HepG2 (cell line): ENCODE data around the gene DDX54. TPM values are rescaled to one million over a fixed set of nuclear protein-coding genes. Genes with fewer than 3 reads are reported as not detected.

Experiments
- CREB1 ChIP-seq, 2 experiments: fragments of 450-650 bp in 1 of 2; IDR thresholded peaks; 2 replicates each; pipeline ENCODE4 v1.6.1; 2016 to 2017; ENCODE audit warnings: control low read depth in 1 of 2, mild to moderate bottlenecking in 1 of 2, missing compliant biosample characterization in 1 of 2, missing genetic modification characterization in 1 of 2
- ELK4 ChIP-seq: sonication (generic); formaldehyde crosslinking; IDR thresholded peaks from 2 replicates; pipeline ENCODE4 v1.9.0; 2021; ENCODE audit warnings: missing genetic modification reagents, borderline replicate concordance
- PRDM15 ChIP-seq: sonication (generic); formaldehyde crosslinking; IDR thresholded peaks from 2 replicates; pipeline ENCODE4 v1.4.0; 2020; ENCODE audit warnings: missing genetic modification reagents
- RFX3 ChIP-seq: IDR thresholded peaks from 2 replicates; pipeline ENCODE4 v1.6.1; 2016; ENCODE audit warnings: missing biosample characterization, missing genetic modification reagents
- TBX3 ChIP-seq: fragments of 450-650 bp; IDR thresholded peaks from 2 replicates; pipeline ENCODE4 v1.6.1; 2017; ENCODE audit warnings: antibody characterized with exemption, mild to moderate bottlenecking, inconsistent platforms, borderline replicate concordance
- TEAD2 ChIP-seq: sonication (generic); formaldehyde crosslinking; IDR thresholded peaks from 2 replicates; pipeline ENCODE4 v1.9.0; 2021; ENCODE audit warnings: missing genetic modification reagents
- ZBTB46 ChIP-seq: sonication (generic); formaldehyde crosslinking; IDR thresholded peaks from 2 replicates; pipeline ENCODE4 v1.4.0; 2020; ENCODE audit warnings: mild to moderate bottlenecking, missing genetic modification reagents, borderline replicate concordance
- ZNF337 ChIP-seq: sonication (generic); formaldehyde crosslinking; IDR thresholded peaks from 2 replicates; pipeline ENCODE4 v1.5.1; 2020; ENCODE audit warnings: missing genetic modification reagents, low read depth, mild to moderate bottlenecking, borderline replicate concordance
- ZNF605 ChIP-seq: sonication (generic); formaldehyde crosslinking; IDR thresholded peaks from 2 replicates; pipeline ENCODE4 v1.8.0; 2022; ENCODE audit warnings: mild to moderate bottlenecking, missing genetic modification reagents
- ZNF891 ChIP-seq: sonication (generic); formaldehyde crosslinking; IDR thresholded peaks from 2 replicates; pipeline ENCODE4 v1.5.0; 2020; ENCODE audit warnings: mild to moderate bottlenecking, missing genetic modification reagents
- polyA plus RNA-seq, 8 experiments: library from polyadenylated mRNA; depleted of rRNA in 3 of 8; stranded (reverse) in 7 of 8; unstranded in 1 of 8; fragments of >200 nt; fragmentation: Illumina TruSeq in 4 of 8; extraction: Trizol in 4 of 8; gene quantifications; 2 replicates each; pipeline versions ENCODE4 v1.2.1 to v1.2.3, GENCODE V29; 2011 to 2016; ENCODE audit warnings: low read depth in 4 of 8, missing spikeins in 1 of 8, mixed read lengths in 1 of 8; ENCODE audit not compliant: insufficient read depth in 1 of 8
- total RNA-seq, 5 experiments: library from RNA; depleted of rRNA; stranded (reverse); fragments of >200 nt; fragmentation: Illumina TruSeq; extraction: Trizol; gene quantifications; 2 replicates each; pipeline ENCODE4 v1.2.3, GENCODE V29; 2016; ENCODE audit warnings: low read depth in 1 of 5
- TF ChIP-seq, protein P1 (sequence below): sonication (generic); formaldehyde crosslinking; IDR thresholded peaks from 2 replicates; pipeline ENCODE4 v1.5.0; 2020; ENCODE audit warnings: mild to moderate bottlenecking, missing genetic modification reagents
- TF ChIP-seq, protein P2 (sequence below): sonication (generic); formaldehyde crosslinking; IDR thresholded peaks from 2 replicates; pipeline ENCODE4 v1.5.0; 2020; ENCODE audit warnings: missing genetic modification reagents, mild to moderate bottlenecking, borderline replicate concordance
- TF ChIP-seq, protein P3 (sequence below): sonication (generic); formaldehyde crosslinking; IDR thresholded peaks from 2 replicates; pipeline ENCODE4 v1.5.0; 2020; ENCODE audit warnings: missing genetic modification reagents

The DDX54 gene
- total and polyA plus RNA-seq, 2 of the 13 experiments (the other 11 are each of a cell fraction or from before 2014, with no cell fraction given), result 59.7 to 61.1 TPM

DNA sequence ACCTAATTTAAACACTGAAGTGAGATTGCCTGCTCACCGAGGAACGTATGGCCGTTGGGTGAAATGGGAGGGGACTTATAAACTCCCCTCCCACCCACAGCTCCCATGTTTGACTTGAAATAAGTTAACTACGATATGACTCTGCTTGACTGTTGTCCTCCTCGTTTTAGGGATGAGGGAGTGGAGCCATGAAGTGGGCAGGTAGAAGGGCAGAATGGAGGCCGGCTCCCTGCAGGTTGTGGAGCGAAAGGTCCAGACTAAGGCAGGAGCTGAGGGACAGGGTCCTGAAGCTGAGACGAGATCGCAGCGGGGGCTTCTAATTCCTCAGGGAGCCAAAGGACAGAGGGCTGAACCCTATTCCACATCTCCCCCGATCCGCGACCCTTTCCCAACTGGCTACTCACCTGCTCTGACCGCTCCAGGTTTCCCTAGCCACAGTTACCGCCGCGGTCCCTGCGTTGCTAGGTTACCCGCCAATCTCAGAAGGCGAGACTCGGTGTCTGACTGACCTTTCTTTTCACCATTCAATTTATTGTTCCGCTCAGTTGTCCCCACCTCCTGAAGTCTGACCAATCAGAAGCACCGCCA is 35.4 kb upstream of the DDX54 start (continued):
- TF ChIP-seq ELK4 (CRISPR knock-in tag) (no peak), ZNF337 (no peak), PRDM15 (peak; percentile 79; the same call in 1 of the 2 replicates), ZNF605 (CRISPR knock-in tag) (no peak), ZBTB46 (no peak), CREB1 (IDR thresholded peaks at IDR 0.05) (no peak), CREB1 (CRISPR knock-in tag; IDR thresholded peaks at IDR 0.05) (0 out of 2 replicates have a peak, but pooled peaks have one; percentile 46), ZNF891 (CRISPR knock-in tag) (peak; percentile 63), TEAD2 (CRISPR knock-in tag) (0 out of 2 replicates have a peak, but pooled peaks have one; percentile 41), RFX3 (CRISPR knock-in tag) (peak; percentile 82), TBX3 (0 out of 2 replicates have a peak, but pooled peaks have one; percentile 50)
- TF ChIP-seq, protein P1, sequence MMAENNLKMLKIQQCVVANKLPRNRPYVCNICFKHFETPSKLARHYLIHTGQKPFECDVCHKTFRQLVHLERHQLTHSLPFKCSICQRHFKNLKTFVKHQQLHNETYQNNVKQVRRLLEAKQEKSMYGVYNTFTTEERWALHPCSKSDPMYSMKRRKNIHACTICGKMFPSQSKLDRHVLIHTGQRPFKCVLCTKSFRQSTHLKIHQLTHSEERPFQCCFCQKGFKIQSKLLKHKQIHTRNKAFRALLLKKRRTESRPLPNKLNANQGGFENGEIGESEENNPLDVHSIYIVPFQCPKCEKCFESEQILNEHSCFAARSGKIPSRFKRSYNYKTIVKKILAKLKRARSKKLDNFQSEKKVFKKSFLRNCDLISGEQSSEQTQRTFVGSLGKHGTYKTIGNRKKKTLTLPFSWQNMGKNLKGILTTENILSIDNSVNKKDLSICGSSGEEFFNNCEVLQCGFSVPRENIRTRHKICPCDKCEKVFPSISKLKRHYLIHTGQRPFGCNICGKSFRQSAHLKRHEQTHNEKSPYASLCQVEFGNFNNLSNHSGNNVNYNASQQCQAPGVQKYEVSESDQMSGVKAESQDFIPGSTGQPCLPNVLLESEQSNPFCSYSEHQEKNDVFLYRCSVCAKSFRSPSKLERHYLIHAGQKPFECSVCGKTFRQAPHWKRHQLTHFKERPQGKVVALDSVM (CRISPR knock-in tag), result 0 out of 2 replicates have a peak, but pooled peaks have one; percentile 0
- TF ChIP-seq, protein P2, sequence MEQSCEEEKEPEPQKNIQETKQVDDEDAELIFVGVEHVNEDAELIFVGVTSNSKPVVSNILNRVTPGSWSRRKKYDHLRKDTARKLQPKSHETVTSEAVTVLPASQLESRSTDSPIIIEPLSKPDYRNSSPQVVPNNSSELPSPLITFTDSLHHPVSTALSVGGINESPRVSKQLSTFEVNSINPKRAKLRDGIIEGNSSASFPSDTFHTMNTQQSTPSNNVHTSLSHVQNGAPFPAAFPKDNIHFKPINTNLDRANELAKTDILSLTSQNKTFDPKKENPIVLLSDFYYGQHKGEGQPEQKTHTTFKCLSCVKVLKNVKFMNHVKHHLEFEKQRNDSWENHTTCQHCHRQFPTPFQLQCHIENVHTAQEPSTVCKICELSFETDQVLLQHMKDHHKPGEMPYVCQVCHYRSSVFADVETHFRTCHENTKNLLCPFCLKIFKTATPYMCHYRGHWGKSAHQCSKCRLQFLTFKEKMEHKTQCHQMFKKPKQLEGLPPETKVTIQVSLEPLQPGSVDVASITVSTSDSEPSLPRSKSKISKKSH (CRISPR knock-in tag), result peak; percentile 31; the same call in 1 of the 2 replicates
- TF ChIP-seq, protein P3, sequence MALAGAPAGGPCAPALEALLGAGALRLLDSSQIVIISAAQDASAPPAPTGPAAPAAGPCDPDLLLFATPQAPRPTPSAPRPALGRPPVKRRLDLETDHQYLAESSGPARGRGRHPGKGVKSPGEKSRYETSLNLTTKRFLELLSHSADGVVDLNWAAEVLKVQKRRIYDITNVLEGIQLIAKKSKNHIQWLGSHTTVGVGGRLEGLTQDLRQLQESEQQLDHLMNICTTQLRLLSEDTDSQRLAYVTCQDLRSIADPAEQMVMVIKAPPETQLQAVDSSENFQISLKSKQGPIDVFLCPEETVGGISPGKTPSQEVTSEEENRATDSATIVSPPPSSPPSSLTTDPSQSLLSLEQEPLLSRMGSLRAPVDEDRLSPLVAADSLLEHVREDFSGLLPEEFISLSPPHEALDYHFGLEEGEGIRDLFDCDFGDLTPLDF (CRISPR knock-in tag), result no peak
